ENCODE measurements around the gene RPS15A.
"Not testable (repeated sequence)": the region's sequence is repeated elsewhere in the genome, so short reads cannot be mapped to it uniquely, and the experiment has no call there.

The RPS15A gene

DNA sequence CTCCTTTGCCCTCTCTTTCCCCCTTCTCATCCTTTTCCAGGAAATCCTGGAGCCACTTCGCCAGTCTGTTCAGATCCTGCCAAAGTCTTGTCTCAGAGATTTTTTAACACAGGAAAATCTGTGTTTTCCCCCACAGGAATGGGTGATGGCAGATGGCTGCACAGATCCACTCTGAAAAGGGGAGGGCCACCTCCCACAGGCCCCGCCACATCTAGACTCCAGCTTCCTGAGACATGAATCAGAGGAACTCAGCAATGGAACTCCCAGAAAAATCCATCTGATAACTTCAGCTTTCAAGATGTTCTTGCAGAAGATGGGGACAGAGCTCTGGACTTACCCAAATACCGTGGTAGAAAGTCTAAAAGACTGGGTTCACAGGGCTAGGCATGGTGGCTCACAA is 50.1 kb downstream of the RPS15A start:
- DNase-seq = not testable (repeated sequence)

GRCh38 chr16:18738768-18739167 is 51.4 kb downstream of the RPS15A start:
- not testable (repeated sequence) for DNase-seq

- not testable (repeated sequence) for DNase-seq
Observed at GRCh38 chr16:18734279-18734678, 55.9 kb downstream of the RPS15A start.
